ENCODE data around the gene GASK1A. TPM values are rescaled to one million over a fixed set of nuclear protein-coding genes. Genes with fewer than 3 reads are reported as not detected.

GASK1A gene
- total and polyA plus RNA-seq, 2 donors (not counting 3 experiments of a cell fraction or from before 2014, with no cell fraction given), result 0.04 TPM; not detected in 1

DNA sequence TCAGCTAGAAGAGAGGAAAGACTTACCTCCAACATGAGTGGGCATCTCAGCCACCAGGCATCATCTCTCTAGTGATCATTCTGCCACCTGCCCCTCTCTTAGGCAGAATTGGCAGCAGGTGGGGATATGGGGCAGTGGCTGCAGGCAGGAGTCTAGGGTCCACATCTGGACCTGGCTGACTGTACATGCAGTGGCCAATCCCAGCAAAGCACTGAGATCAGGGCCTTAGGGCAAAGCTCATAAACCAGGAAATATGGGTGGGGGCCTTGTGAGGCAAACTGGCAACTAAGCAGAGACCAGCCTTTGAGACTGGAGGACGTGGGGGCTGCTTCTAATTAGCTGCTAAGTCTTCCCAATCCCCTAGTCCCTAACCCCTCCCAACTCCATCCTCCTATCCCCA lies 113.9 kb downstream of the GASK1A start:
- TF ChIP-seq GATA2 (IDR thresholded peaks at IDR 0.05; ENCODE audit: insufficient read depth, insufficient read length, low read depth, low read length) (no peak), POLR2AphosphoS5 (IDR thresholded peaks at IDR 0.05; ENCODE audit: insufficient read depth, low read depth, low read length) (no peak), POLR2A (IDR thresholded peaks at IDR 0.05; ENCODE audit: low read depth, low read length) (no peak)
- TF ChIP-seq, protein P1, sequence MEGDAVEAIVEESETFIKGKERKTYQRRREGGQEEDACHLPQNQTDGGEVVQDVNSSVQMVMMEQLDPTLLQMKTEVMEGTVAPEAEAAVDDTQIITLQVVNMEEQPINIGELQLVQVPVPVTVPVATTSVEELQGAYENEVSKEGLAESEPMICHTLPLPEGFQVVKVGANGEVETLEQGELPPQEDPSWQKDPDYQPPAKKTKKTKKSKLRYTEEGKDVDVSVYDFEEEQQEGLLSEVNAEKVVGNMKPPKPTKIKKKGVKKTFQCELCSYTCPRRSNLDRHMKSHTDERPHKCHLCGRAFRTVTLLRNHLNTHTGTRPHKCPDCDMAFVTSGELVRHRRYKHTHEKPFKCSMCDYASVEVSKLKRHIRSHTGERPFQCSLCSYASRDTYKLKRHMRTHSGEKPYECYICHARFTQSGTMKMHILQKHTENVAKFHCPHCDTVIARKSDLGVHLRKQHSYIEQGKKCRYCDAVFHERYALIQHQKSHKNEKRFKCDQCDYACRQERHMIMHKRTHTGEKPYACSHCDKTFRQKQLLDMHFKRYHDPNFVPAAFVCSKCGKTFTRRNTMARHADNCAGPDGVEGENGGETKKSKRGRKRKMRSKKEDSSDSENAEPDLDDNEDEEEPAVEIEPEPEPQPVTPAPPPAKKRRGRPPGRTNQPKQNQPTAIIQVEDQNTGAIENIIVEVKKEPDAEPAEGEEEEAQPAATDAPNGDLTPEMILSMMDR (IDR thresholded peaks at IDR 0.05; ENCODE audit: extremely low read depth in 1 of 2, insufficient read depth in 1 of 2, low read depth in 1 of 2, low read length in 2 of 2), result no peak
- no peak overlapping the region for H3K27ac ChIP-seq (ENCODE audit: insufficient read depth, low read depth, low read length)
- no peaks in the 10 kb centered on the region for H3K79me2 ChIP-seq (ENCODE audit: control insufficient read depth, insufficient read depth, low read length)
- no peaks in the 10 kb centered on the region for H4K20me1 ChIP-seq (replicated peaks; ENCODE audit: control insufficient read depth, extremely low read depth, insufficient read depth, low read length)
- ChIA-PET CTCF (no interaction called here), POLR2A (no interaction called here)
- no TSS peak for BruUV-seq (replicated peaks)
- no peak overlapping the region for H2AFZ ChIP-seq (ENCODE audit: low read depth, low read length)
- DNase-seq (ENCODE audit: low read depth, low spot score) (no peak), FAIRE-seq (no peak)
- H3K9me3 ChIP-seq (replicated peaks; ENCODE audit: control insufficient read depth, insufficient read depth, low read length), result no peaks in the 10 kb centered on the region
- no peaks in the 10 kb centered on the region for H3K27me3 ChIP-seq (ENCODE audit: control insufficient read depth in 2 of 2, insufficient read depth in 2 of 2, low read length in 2 of 2)
- no peaks in the 10 kb centered on the region for H3K9me1 ChIP-seq (replicated peaks; ENCODE audit: control insufficient read depth, extremely low read depth, insufficient read depth, low read length)
- no peaks in the 10 kb centered on the region for H3K36me3 ChIP-seq (ENCODE audit: control insufficient read depth in 2 of 2, extremely low read depth in 1 of 2, insufficient read depth in 2 of 2, low read length in 2 of 2)
- dilution Hi-C loops (cut with MboI; ENCODE audit: extremely low pct_ligation_motif_present, low sequenced_read_pairs), result no loop called here
- H3K4me1 ChIP-seq (ENCODE audit: control insufficient read depth, extremely low read depth, insufficient read depth, low read length), result no peaks in the 10 kb centered on the region
- H3K4me3 ChIP-seq (replicated peaks in 1 of 3; ENCODE audit: insufficient read depth in 1 of 3, low read depth in 1 of 3, low read length in 3 of 3), result no peak overlapping the region
- no peak overlapping the region for H3K4me2 ChIP-seq (ENCODE audit: insufficient read depth, low read length)
- intact Hi-C loops (cut with micrococcal nuclease), result no loop called here
- H3K9ac ChIP-seq (replicated peaks; ENCODE audit: extremely low read depth, insufficient read depth, low read length), result no peak overlapping the region

- dilution Hi-C loops (cut with MboI; ENCODE audit: extremely low pct_ligation_motif_present, low sequenced_read_pairs), result no loop called here
Observed at GRCh38 chr3:43093974-43094373, 114.9 kb downstream of the GASK1A start.

More at GRCh38 chr3:43093974-43094373, 114.9 kb downstream of the GASK1A start:
- POLR2A ChIA-PET, result no interaction called here
- no peaks in the 10 kb centered on the region for H4K20me1 ChIP-seq (replicated peaks; ENCODE audit: control insufficient read depth, extremely low read depth, insufficient read depth, low read length)
- H3K4me2 ChIP-seq (ENCODE audit: insufficient read depth, low read length), result no peak overlapping the region
- TF ChIP-seq POLR2AphosphoS5 (IDR thresholded peaks at IDR 0.05; ENCODE audit: insufficient read depth, low read depth, low read length) (no peak), GATA2 (IDR thresholded peaks at IDR 0.05; ENCODE audit: insufficient read depth, insufficient read length, low read depth, low read length) (no peak), POLR2A (IDR thresholded peaks at IDR 0.05; ENCODE audit: low read depth, low read length) (no peak), JUN (IDR thresholded peaks at IDR 0.05; ENCODE audit: borderline replicate concordance, insufficient read depth, insufficient read length, low read depth) (no peak), EZH2 (IDR thresholded peaks at IDR 0.05; ENCODE audit: borderline replicate concordance, low read depth, low read length, severe bottlenecking) (no peak), MYC (IDR thresholded peaks at IDR 0.05; ENCODE audit: low read depth, low read length) (no peak), FOS (IDR thresholded peaks at IDR 0.05; ENCODE audit: borderline replicate concordance, insufficient read depth, low read length) (no peak), MAX (IDR thresholded peaks at IDR 0.05; ENCODE audit: insufficient read depth, insufficient read length) (no peak)
- TF ChIP-seq, protein P1 (IDR thresholded peaks at IDR 0.05; ENCODE audit: extremely low read depth in 1 of 2, insufficient read depth in 1 of 2, low read depth in 1 of 2, low read length in 2 of 2), result no peak
- CTCF ChIA-PET, result no interaction called here
- no peak overlapping the region for H3K4me3 ChIP-seq (replicated peaks in 1 of 3; ENCODE audit: insufficient read depth in 1 of 3, low read depth in 1 of 3, low read length in 3 of 3)
- H3K79me2 ChIP-seq (ENCODE audit: control insufficient read depth, insufficient read depth, low read length), result no peaks in the 10 kb centered on the region
- no peak overlapping the region for H3K9ac ChIP-seq (replicated peaks; ENCODE audit: extremely low read depth, insufficient read depth, low read length)
- no peak overlapping the region for H2AFZ ChIP-seq (ENCODE audit: low read depth, low read length)
- H3K27me3 ChIP-seq (ENCODE audit: control insufficient read depth in 2 of 2, insufficient read depth in 2 of 2, low read length in 2 of 2), result no peaks in the 10 kb centered on the region
- H3K9me3 ChIP-seq (replicated peaks; ENCODE audit: control insufficient read depth, insufficient read depth, low read length), result no peaks in the 10 kb centered on the region
- FAIRE-seq, result no peak
- no peak for DNase-seq (ENCODE audit: low read depth, low spot score)
- H3K27ac ChIP-seq (ENCODE audit: insufficient read depth, low read depth, low read length), result no peak overlapping the region
- H3K9me1 ChIP-seq (replicated peaks; ENCODE audit: control insufficient read depth, extremely low read depth, insufficient read depth, low read length), result no peaks in the 10 kb centered on the region
- no peaks in the 10 kb centered on the region for H3K4me1 ChIP-seq (ENCODE audit: control insufficient read depth, extremely low read depth, insufficient read depth, low read length)
- no peaks in the 10 kb centered on the region for H3K36me3 ChIP-seq (ENCODE audit: control insufficient read depth in 2 of 2, extremely low read depth in 1 of 2, insufficient read depth in 2 of 2, low read length in 2 of 2)
- no TSS peak for BruUV-seq (replicated peaks)
- intact Hi-C loops (cut with micrococcal nuclease), result no loop called here

Measured in endothelial cell of umbilical vein (primary cell).